Kasumi-1 (cell line): ENCODE measurements around the gene MCHR1.
"Not testable (repeated sequence)": the region's sequence is repeated elsewhere in the genome, so short reads cannot be mapped to it uniquely, and the experiment has no call there.

Experiments
- DNase-seq, 2 experiments: peaks; one replicate each; lab custom pipeline; 2025; lab: John Stamatoyannopoulos, UW

Gene MCHR1

DNA sequence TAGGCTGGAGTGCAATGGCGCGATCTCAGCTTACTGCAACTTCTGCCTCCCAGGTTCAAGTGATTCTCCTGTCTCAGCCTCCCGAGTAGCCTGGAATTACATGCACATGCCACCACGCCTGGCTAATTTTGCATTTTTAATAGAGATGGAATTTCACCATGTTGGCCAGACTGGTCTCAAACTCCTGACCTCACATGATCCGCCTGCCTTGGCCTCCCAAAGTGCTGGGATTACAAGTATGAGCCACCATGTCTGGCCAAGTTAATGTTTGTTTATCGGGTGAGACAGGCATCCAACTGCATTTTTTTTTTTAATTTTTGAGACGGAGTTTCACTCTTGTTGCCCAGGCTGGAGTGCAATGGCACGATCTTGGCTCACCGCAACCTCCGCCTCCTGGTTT, 22.6 kb upstream of the MCHR1 start:
- not testable (repeated sequence) for DNase-seq

DNA sequence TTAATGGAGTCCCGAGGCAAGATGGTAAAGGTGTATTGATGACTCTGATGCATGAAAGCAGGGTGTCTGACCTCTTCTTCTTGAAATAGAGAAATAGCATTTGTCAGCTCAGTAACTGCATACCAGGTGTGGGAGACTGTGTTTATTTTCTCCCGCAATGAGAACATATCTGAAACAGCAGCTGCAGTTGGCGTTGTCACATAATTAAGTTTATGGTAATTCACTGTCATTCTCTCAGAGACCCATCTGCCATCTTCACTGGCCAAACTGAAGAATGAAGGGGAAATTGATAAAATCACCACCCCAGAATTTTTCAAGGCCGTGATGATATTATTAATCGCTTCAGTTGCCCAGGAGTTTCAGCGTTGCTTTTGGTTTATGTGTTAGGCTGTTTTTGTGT, 20.1 kb upstream of the MCHR1 start:
- DNase-seq, result no peak

DNA sequence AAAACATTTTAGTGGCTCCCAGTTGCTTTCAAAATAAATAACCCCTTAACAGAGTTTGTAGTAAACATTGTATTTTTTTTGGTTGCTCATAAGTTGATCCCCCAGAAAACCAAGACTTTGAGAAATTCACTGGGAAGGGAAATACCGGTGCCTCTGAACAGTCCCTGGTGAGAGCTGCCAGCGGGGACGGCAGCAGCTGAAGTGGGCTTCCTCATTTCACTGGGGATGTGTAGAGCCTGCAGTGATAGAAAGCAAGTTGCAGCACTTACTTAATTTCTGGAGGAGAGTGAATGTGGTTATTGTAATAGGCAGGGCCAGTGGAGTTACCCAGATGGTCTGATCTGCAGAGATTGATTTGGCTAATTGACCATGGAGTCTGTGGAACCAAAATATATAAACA, 18.6 kb upstream of the MCHR1 start:
- DNase-seq, result peak; percentile 34 to 44

DNA sequence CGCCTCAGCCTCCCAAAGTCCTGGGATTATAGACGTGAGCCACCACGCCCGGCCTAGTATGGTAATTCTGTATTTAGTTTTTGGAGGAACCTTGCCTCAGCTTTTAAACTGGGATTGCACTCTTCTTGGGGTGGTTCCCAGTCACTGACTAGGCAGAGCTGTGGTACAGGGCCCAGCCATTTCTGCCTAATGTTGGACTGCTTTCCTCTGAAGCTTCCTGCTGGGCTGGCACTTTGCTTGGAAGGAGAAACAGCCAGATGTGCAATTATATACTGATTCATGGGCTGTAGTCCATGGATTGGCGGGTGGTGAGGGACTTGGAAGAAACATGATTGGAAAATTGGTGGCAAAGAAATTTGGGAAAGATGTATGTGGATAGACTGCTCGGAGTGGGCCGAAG, 17.6 kb upstream of the MCHR1 start:
- DNase-seq, result no peak

DNA sequence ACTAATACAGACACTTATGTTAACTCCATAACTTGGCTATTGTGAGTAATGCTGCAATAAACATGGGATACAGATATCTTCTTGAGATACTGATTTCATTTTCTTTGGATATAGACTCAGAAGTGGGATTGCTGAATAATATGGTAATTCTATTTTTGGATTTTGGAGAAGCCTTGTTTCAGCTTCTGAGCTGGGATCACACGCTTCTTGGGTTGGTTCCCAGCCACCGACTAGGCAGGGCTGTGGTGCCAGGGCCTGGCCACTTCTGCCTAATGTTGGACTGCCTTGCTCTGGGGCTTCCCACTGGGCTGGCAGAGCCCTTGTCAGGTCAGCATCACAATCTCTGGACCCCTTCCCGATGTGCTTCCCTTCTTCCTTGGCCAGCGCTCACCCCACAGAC, 14.0 kb upstream of the MCHR1 start:
- DNase-seq, result no peak

DNA sequence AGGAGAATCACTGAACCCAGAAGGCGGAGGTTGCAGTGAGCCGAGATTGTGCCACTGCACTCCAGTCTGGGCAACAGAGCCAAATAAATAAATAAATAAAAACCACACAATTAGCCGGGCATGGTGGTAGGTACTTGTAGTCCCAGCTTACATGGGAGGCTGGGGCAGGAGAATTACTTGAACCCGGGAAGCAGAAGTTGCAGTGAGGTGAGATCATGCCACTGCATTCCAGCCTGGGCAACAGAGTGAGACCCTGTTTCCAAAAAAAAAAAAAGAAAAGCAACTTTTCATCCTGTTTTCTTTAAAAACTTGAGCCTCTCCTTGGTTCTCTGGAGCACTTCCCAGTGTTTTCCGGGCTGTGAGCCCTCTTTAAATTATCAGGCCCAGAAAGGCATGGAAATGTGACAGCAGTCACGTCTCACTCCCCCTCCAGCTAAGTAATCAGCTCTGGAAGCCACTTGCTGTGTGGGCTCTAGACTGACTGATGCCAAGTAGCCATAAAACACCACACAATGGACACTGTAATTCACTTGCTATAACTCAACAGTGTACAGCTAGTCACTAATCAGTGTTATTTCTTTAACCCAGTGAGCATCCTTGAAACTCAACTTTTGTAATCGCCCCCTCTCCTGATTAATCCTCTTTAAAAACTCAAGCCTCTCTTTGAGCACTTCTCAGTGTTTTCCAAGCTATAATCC, 13.0 kb upstream of the MCHR1 start:
- no peak for DNase-seq

DNA sequence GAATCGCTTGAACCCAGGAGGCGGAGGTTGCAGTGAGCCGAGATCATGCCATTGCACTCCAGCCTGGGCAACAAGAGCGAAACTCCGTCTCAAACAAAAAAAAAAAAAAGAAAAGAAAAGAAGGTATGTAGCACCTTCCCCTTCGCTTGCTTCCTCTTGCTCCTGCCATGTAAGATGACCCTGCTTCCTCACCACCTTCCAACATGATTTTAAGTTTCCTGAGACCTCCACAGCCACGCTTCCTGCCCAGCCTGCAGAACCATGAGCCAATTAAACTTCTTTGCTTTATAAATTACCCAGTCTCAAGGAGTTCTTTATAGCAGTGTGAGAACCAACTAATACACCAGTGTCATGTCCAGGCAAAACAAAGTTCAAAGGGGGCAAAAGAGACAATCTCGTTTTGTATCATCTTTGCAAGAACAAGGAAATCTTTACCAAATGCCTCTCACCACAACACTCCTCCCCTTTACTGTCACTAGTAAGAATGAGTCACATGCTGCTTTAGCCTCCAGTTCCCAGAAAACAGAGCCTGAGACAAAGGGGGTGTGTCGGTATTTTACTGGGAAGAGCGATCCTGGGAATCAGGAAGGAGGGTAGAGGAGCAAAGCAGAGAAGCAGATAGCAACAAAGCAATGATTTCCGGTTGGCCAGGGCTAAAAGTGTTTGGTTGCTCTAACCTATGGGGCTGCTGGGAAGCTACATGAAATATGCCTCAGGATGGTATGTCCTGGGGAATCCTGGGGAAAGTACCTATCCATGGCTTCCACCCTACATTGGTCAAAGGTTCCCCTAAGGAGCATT, 10.5 kb upstream of the MCHR1 start:
- peak; percentile 29 to 39 for DNase-seq

DNA sequence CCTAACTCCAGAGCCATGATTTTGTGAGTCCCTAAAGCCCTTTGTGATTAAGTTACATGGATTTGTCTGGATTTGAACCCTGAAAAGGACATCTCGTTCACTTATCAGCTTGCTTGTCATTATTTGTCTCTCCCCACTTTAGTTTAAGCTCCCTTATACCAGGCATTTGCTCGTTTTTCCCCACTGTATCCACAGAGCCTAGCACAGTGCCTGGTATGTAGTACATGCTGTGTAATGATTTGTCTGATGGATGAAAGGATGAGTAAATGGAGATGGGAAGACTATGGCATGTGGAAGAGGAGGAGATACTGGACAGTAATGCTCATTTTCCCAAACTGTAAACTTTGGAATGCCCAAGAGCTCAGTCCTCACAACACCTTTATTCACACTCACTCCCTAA, 9.2 kb upstream of the MCHR1 start:
- DNase-seq, result no peak

DNA sequence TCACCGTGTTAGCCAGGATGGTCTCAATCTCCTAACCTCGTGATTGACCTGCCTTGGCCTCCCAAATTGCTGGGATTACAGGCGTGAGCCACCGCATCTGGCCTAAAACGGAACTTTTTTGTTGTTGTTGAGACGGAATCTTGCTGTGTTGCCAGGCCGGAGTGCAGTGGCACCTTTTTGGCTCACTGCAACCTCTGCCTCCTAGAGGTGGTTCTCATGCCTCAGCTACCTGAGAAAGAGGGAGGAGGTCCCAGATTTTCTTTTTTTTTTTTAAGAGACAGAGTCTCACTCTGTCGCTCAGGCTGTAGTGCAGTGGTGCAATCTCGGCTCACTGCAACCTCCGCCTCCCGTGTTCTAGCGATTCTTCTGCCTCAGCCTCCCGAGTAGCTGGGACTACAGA, 7.9 kb upstream of the MCHR1 start:
- no peak for DNase-seq

DNA sequence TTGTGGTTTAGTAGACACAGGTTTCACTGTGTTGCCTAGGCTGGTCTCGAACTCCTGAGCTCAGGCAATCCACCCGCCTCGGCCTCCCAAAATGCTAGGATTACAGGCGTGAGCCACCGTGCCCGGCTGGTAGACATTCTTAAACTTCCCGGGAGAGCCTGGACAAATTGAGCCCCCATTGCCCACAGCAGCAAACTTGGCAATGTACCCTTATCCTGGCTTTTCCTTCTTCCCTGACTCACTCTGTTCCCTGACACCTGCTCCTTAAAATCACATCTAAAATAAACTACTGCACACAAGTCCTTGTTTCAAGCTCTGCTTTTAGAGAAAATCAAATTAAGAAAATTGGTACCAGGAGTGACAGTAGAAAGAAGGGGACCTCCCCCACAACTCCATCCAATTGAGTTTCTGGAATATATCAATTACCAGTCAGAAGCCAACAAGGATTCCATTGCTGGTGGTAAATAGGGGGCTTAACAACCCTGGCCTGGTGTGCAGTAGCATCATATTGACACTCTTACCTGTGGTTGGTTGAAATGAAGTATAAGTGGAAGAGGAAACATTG, 7.4 kb upstream of the MCHR1 start:
- no peak for DNase-seq

DNA sequence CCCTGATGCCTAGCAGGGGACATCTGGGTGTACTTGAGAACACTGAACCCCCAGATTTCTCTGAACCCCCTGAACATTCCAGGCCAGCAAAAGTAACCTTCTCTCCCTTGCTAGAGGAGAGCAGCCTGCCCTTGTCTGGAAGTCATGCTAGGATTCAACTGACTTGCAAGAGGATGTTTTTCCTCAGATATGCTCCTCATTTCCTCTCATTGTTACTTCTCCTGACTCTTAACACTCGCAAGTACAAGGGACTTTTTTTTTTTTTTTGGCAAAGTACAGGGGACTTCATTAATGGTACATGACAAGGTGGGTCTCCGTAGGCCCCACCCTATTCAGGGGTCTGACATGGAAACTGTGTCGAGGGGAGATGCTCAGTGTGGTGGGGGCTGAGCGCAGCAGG, 6.3 kb upstream of the MCHR1 start:
- no peak for DNase-seq

DNA sequence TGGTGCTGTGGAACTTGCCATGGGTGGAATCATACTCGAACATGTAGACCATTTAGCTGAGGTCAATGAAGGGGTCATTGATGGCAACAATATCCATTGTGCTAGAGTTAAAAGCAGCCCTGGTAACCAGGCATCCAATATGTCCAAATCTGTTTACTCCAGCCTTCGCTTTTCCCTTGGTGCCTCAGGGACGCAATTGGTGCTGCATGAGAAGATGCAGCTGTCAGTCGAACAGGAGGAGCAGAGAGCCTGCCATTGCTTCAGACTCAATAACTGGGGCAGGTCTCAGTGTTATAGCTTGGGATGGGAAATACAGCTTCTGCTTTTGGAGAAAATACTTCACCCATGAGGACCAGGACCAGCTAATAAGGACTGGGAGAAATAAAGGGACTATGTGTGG, 5.0 kb upstream of the MCHR1 start:
- no peak for DNase-seq

DNA sequence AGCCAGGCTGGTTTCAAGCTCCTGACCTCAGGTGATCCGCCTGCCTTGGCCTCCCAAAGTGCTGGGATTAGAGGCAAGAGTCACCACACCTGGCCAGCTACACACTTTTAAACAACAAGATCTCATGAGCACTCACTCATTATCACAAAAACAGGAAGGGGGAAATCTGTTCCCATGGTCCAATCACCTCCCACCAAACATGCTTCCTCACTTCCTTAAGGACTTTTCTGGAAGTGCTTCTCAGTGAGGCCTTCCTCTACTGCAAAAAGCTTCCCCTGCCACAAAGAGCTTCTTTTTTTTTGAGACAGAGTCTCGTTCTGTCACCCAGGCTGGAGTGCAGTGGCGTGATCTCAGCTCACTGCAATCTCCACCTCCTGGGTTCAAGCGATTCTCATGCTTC, 3.1 kb upstream of the MCHR1 start:
- DNase-seq, result not testable (repeated sequence)

DNA sequence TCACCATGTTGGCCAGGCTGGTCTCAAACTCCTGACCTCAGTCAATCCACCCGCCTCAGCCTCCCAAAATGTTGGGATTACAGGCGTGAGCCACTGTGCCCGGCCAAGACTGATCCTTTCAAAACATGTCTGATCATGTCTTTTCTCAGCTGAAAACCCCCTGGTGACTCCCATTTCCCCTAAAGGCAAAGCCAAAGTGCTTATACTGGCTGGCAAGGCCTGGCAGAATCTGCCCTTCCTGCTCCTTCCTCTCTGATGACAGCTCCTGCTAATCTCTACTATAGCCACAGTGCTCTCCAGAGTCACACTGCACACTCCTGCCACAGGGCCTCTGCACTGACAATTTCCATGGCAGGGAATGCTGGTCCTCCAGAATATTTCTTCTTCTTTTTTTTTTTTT, 2.6 kb upstream of the MCHR1 start:
- no peak for DNase-seq

DNA sequence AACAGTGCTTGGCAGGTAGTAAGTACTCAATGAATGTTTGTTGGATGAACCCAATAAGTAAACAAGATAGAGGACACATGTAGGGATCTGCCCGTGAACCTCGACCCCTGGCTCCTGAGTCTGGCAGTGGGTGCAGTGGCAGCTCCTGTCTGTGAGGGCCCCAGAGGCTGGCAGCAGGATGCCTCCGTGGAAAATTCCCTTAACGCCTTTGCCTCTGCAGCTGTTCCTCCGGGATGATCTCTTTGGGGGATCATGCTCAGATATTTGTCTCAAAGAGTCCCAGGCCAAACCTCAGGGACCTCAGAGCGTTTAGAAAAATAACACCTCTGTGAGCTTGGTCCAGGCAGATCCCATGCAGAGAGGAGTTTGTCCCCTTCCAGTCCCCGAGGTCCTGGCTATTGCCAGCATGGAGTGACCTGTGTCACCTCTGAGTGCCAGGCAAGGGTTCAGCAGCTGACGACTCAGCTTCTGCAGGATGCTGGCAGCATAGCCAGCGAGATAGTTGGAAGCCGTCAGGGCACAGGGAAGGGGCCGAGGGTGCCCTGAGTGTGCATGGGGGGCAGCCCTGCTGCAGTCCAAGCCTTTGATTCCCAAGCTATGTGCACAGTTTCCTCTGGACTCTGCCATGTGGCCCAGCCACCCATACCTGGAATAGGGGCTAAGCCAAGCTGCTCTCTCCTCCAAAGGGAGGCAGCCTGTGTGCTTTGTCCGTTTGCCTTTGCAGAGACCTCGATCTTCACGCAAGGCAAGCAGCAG, 613 bp upstream of the MCHR1 start:
- DNase-seq, result no peak

DNA sequence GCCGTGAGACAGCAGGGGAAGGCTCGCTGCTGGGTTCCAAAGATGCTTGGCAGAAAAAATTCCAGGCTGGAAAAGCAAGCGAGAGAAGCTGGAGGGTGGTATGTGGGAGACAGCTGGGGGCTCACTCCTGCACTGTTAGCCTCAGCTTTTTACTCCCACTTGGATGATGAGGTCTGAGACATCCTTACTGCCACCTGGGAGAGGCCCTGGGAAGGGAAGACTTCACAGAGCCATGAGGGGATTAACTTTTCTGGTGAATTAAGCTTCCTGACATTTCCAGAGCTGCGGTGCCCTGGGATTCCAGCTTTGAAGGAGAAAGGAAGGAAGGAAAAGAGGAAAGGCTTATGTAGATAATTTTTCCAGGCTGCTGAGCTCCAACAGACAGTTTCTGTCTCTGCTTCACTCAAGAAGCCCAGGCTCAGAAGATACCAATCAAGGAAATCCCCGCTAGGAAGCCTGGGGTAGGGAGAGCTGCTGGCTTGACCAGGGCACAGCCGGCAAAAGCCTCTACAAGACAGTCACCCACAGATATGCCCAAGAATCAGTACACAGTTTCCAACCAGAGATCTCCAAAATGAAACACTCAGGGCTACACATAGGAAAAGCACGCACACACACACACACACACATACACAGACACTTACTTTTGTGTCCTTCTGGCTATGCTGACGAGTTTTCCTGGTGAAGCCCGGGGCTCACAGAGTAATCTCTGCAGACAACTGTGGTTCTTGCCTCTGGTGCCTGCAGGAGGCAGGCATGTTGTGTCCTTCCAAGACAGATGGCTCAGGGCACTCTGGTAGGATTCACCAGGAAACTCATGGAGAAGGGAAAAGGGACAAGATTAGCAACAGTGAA, 907 bp downstream of the MCHR1 start:
- DNase-seq, result no peak

DNA sequence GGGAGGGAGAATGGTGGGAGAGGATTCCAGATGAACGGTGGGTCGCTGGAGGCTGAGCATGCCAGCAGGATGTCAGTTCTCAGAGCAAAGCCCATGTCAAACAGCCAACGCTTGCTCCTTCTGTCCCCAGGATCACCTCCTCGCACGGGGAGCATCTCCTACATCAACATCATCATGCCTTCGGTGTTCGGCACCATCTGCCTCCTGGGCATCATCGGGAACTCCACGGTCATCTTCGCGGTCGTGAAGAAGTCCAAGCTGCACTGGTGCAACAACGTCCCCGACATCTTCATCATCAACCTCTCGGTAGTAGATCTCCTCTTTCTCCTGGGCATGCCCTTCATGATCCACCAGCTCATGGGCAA, 1.5 kb downstream of the MCHR1 start:
- no peak for DNase-seq

DNA sequence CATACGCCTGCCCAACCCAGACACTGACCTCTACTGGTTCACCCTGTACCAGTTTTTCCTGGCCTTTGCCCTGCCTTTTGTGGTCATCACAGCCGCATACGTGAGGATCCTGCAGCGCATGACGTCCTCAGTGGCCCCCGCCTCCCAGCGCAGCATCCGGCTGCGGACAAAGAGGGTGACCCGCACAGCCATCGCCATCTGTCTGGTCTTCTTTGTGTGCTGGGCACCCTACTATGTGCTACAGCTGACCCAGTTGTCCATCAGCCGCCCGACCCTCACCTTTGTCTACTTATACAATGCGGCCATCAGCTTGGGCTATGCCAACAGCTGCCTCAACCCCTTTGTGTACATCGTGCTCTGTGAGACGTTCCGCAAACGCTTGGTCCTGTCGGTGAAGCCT, 2.2 kb downstream of the MCHR1 start:
- no peak for DNase-seq

DNA sequence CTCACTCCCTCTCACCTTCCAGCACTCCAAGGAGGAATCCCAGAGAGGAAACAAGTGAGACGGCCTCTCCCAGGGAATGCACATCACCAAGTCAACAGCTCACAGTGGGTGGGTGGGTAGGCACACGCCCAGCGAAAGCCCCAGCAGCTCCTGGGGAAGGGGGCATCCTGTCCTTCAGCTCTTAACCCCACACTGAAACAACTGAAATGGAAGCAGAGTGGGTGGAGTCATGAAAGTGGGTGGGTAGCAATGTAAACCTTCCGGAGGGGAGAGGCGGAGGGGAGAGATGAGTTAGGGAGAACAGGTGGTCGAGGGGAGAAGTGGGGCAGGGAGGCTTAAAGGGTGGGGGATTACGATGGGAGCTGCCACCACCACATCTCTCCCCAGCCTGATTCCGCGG, 5.4 kb downstream of the MCHR1 start:
- no peak for DNase-seq

DNA sequence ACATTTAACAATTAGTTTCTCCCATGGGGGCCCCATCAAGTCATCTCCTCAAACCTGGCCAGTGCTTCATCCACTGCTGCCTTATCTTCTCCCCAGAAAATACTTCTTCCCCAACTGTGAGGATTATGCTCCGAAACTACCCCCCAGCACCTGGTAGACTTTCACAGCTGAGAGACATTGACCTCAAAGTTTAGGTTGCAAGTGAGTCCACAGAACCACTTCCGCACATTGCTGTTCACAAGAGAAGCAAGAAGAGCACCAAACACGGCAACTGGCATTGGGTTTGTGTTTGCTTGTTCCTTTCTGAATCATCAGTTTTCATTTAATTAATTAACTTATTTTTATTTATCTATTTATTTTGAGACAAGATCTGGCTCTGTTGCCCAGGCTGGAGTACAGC, 6.1 kb downstream of the MCHR1 start:
- no peak for DNase-seq

DNA sequence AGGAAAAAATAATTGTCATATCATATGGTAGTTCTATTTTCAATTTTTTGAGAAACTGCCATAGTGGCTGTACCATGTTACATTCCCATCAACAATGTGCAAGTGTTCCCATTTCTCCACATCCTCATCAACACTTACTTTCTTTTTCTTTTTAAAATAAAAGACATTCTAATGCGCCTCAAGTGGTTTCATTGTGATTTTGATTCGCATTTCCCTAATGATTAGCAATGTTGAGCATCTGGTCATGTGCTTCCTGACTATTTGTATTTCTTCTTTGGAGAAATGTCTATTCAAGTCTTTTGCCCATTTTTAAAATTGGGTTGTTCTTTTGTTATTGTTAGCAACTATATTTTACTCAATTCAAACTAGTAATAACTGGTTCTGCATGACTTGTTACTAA, 8.4 kb downstream of the MCHR1 start:
- DNase-seq, result no peak

DNA sequence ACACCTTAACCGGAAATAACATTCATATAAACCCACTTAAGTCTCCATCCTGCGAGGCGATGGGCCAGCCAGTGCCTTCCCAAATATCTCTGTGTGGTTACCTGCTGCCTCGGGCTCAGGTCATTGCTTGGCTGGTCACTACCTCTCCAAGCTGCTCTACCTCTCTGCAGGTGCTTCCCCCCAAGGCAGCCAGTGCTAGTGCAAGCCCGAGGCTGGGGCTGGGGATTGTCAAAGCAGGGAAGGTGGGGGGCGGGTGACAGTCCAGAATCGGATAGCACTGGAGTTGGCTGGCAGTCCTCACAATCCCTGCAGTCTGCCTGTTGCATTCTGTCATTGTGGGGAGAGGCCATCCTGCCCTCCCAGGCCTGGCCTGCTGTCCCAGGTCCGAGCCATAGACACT, 11.1 kb downstream of the MCHR1 start:
- no peak for DNase-seq
